ENCODE results near the gene DAPK3. TPM values are rescaled to one million over a fixed set of nuclear protein-coding genes. Genes with fewer than 3 reads are reported as not detected.

DAPK3 gene
- total RNA-seq (113 and 140 TPM in 2 replicates), polyA plus RNA-seq (103 and 123 TPM in 2 replicates)

DNA sequence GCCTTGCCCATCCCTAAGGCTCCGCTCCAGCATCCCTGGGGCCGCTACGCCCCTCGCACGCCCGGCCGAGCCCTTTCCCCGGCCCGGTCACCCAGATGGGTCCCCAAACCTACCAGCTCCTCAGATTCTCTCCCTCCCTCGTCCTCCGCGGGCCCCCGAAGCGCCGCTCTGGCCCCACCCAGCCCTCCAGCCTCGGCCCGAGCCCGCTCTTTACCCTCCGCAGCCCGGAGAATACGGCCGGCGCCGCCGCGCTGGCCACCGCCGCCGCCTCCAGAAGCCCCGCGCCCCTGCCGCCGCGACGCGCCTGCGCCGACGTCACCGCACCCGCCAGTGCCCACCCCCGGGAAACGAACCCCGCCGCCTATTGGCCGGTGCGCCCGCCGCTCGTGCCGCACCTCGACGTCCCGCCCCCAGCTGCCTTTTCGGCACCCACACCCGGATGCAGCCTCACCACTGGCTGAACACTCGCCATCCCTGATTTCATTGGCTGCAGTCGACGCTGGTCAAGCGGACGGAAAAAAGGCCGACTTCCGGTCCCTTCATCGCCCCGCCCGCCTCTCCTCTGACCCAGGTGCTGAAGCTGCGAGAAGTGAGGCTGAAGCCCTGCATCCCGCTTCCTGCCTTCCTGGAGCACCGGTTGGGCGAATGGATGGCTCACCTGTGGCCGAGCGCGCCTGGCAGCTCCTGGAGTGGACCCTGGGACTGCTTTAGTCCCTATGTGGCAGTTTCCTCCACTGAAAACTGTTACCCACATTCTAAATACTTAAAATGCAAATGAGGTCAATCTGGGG, at the start of gene DAPK3:
Gene DAPK3, minus strand, starts transcription at position 292 of the 791 bp plus-strand sequence. CDS start 1,364 bp downstream, outside the sequence.
- no peaks in the 10 kb centered on the region for H3K36me3 ChIP-seq (replicated peaks; ENCODE audit: insufficient read depth, low read depth)
- peak; percentile 99 for DNase-seq (ENCODE audit: low spot score)

DNA sequence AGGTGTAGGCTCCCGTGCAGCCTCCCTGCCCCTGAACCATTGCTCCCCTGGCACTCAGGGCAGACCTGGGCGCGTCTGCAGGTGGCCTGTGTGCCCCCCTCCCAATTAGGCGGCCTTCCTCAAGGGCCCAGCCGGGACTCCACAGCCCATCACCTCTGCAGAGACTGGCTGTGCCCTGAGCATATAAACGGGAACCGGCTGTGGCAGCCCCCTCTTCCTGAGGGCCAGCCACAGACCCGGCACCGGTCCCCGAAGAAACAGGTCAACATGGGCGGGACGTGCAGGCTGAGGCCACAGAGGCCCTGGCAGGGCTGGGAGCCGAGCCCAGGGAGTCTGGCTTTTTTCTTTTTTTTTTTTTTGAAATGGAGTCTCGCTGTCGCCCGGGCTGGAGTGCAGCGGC, 48.7 kb upstream of the DAPK3 start:
- WGBS (ENCODE audit: low lambda C conversion rate, missing lambda C conversion rate) = 80% methylated on average over 10 of the region's 17 CpGs
- Histone ChIP-seq H4K20me1 (ENCODE audit: insufficient read depth, poor library complexity, severe bottlenecking) (peaks cover 57% of the 10 kb centered on the region), H3K4me3 (no peak overlapping the region), H3K9me2 (replicated peaks; ENCODE audit: insufficient read depth) (no peaks in the 10 kb centered on the region), H3K9me3 (ENCODE audit: low read depth) (no peaks in the 10 kb centered on the region), H2AFZ (no peak overlapping the region), H3K4me2 (no peak overlapping the region), H3K36me3 (replicated peaks; ENCODE audit: insufficient read depth, low read depth) (no peaks in the 10 kb centered on the region), H3K27ac (no peak overlapping the region), H3K27me3 (no peaks in the 10 kb centered on the region), H3K4me1 (ENCODE audit: insufficient read depth) (peaks cover 8% of the 10 kb centered on the region), H3K79me2 (peaks cover 87% of the 10 kb centered on the region)
- no peak for DNase-seq (ENCODE audit: low spot score)
- TF ChIP-seq, protein P1, sequence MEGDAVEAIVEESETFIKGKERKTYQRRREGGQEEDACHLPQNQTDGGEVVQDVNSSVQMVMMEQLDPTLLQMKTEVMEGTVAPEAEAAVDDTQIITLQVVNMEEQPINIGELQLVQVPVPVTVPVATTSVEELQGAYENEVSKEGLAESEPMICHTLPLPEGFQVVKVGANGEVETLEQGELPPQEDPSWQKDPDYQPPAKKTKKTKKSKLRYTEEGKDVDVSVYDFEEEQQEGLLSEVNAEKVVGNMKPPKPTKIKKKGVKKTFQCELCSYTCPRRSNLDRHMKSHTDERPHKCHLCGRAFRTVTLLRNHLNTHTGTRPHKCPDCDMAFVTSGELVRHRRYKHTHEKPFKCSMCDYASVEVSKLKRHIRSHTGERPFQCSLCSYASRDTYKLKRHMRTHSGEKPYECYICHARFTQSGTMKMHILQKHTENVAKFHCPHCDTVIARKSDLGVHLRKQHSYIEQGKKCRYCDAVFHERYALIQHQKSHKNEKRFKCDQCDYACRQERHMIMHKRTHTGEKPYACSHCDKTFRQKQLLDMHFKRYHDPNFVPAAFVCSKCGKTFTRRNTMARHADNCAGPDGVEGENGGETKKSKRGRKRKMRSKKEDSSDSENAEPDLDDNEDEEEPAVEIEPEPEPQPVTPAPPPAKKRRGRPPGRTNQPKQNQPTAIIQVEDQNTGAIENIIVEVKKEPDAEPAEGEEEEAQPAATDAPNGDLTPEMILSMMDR (IDR thresholded peaks at IDR 0.05; ENCODE audit: poor library complexity) = no peak
- TF ChIP-seq EZH2phosphoT487 (IDR thresholded peaks at IDR 0.05; ENCODE audit: low read depth, severe bottlenecking, unreplicated experiment) = no peak
- no peak for TF ChIP-seq EZH2 (IDR thresholded peaks at IDR 0.05; ENCODE audit: borderline replicate concordance)

More for the DNA sequence above, at the start of gene DAPK3:
- Histone ChIP-seq H3K4me3 (peak within 1 kb of the TSS; percentile 83), H4K20me1 (ENCODE audit: insufficient read depth, poor library complexity, severe bottlenecking) (peaks cover 39% of the 10 kb centered on the region), H3K9me3 (ENCODE audit: low read depth) (no peaks in the 10 kb centered on the region), H3K27me3 (no peaks in the 10 kb centered on the region), H3K4me1 (ENCODE audit: insufficient read depth) (peaks cover 16% of the 10 kb centered on the region), H3K4me2 (peak within 1 kb of the TSS; percentile 97), H3K79me2 (peaks cover 39% of the 10 kb centered on the region), H3K9me2 (replicated peaks; ENCODE audit: insufficient read depth) (no peaks in the 10 kb centered on the region), H3K27ac (peak within 1 kb of the TSS; percentile 92), H2AFZ (no peak within 1 kb of the TSS)
- TF ChIP-seq EZH2 (IDR thresholded peaks at IDR 0.05; ENCODE audit: borderline replicate concordance) = no peak
- TF ChIP-seq, protein P1 (IDR thresholded peaks at IDR 0.05; ENCODE audit: poor library complexity) = no peak
- TF ChIP-seq EZH2phosphoT487 (IDR thresholded peaks at IDR 0.05; ENCODE audit: low read depth, severe bottlenecking, unreplicated experiment) = no peak
- 1% methylated on average over 41 of the region's 73 CpGs for WGBS (ENCODE audit: low lambda C conversion rate, missing lambda C conversion rate)

DNA sequence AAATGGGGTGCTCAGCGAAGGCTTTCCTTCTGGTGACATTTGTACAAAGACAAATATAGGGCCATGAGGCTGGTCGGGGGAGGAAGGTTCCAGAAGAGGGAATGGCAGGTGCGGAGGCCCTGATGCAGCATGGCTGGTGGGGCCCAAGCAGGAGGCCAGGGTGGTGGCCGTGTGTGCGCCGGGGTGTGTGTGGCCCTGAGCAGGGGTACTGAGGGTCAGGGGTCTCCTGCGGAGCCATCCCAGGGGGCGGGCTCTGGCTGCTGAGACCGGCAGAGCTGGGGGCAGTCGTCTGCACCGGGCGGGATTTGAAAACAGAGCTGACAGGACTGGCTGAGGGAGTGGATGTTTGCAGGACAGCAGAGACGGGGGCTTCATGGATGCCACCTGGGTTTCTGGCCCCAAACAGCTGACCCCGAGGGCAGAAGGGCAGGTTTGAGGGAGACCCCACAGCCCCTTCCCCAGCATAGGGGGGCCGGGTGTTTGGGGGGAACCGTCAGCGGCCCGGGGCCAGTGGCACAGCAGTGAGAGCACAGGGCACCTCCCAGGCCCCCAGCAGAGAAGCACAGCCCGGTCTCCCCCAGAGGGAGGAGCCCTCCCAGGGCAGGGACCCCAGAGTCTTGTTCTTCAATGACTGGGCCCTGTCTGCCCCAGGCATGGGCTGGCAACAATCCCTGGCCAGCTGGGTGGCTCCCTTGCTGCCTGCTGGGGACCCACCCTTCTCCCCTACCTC, 48.0 kb upstream of the DAPK3 start:
- peaks cover 58% of the 10 kb centered on the region for H4K20me1 ChIP-seq (ENCODE audit: insufficient read depth, poor library complexity, severe bottlenecking)
- no peak overlapping the region for H3K4me3 ChIP-seq
- peaks cover 94% of the 10 kb centered on the region for H3K79me2 ChIP-seq
- TF ChIP-seq, protein P1 (IDR thresholded peaks at IDR 0.05; ENCODE audit: poor library complexity) = no peak
- TF ChIP-seq EZH2 (IDR thresholded peaks at IDR 0.05; ENCODE audit: borderline replicate concordance) = no peak
- no peak for TF ChIP-seq EZH2phosphoT487 (IDR thresholded peaks at IDR 0.05; ENCODE audit: low read depth, severe bottlenecking, unreplicated experiment)
- no peaks in the 10 kb centered on the region for H3K9me2 ChIP-seq (replicated peaks; ENCODE audit: insufficient read depth)
- no peak overlapping the region for H2AFZ ChIP-seq
- peaks cover 8% of the 10 kb centered on the region for H3K4me1 ChIP-seq (ENCODE audit: insufficient read depth)
- 97% methylated on average over 13 of the region's 19 CpGs for WGBS (ENCODE audit: low lambda C conversion rate, missing lambda C conversion rate)
- no peak overlapping the region for H3K27ac ChIP-seq
- DNase-seq (ENCODE audit: low spot score) = no peak
- no peaks in the 10 kb centered on the region for H3K36me3 ChIP-seq (replicated peaks; ENCODE audit: insufficient read depth, low read depth)
- no peaks in the 10 kb centered on the region for H3K27me3 ChIP-seq
- no peaks in the 10 kb centered on the region for H3K9me3 ChIP-seq (ENCODE audit: low read depth)
- no peak overlapping the region for H3K4me2 ChIP-seq

Data from hepatocyte (in vitro differentiated cells).